Neural progenitor cell (in vitro differentiated cells): Measurements from ENCODE around the gene RSRC2. TPM values are rescaled to one million over a fixed set of nuclear protein-coding genes. Genes with fewer than 3 reads are reported as not detected.
"Not testable (repeated sequence)": the region's sequence is repeated elsewhere in the genome, so short reads cannot be mapped to it uniquely, and the experiment has no call there.

ENCODE experiments used
- DNase-seq: peaks from one replicate; pipeline ENCODE4 v3.0.0-alpha.2; 2016; ENCODE audit warnings: low spot score
- H2AFZ ChIP-seq: fragments of 200-600 bp; sonication (generic); replicated peaks from 2 replicates; pipeline ENCODE4 v1.6.1; 2016; ENCODE audit warnings: antibody characterized with exemption
- H3F3A ChIP-seq: fragments of 200-600 bp; sonication (generic); 2 replicates; pipeline ENCODE4 v1.6.1; 2016; ENCODE audit warnings: antibody characterized with exemption, low read depth
- H3K27ac ChIP-seq: fragments of 200-600 bp; sonication (generic); 2 replicates; pipeline ENCODE4 v1.5.1; 2016; ENCODE audit warnings: mild to moderate bottlenecking
- H3K27me3 ChIP-seq: fragments of 200-600 bp; sonication (generic); 2 replicates; pipeline ENCODE4 v1.6.1; 2016; ENCODE audit warnings: mild to moderate bottlenecking, moderate library complexity
- H3K36me3 ChIP-seq: fragments of 200-600 bp; sonication (generic); 2 replicates; pipeline ENCODE4 v1.5.1; 2016
- H3K4me1 ChIP-seq: fragments of 200-600 bp; sonication (generic); 2 replicates; pipeline ENCODE4 v1.6.1; 2016; ENCODE audit warnings: mixed run types
- H3K4me2 ChIP-seq: fragments of 200-600 bp; sonication (generic); 2 replicates; pipeline ENCODE4 v1.6.1; 2016
- H3K4me3 ChIP-seq: fragments of 200-600 bp; sonication (generic); 2 replicates; pipeline ENCODE4 v1.5.1; 2016
- H3K79me2 ChIP-seq: fragments of 200-600 bp; sonication (generic); 2 replicates; pipeline ENCODE4 v1.6.1; 2016; ENCODE audit warnings: low read depth
- H3K9ac ChIP-seq: fragments of 200-600 bp; sonication (generic); 2 replicates; pipeline ENCODE4 v1.6.1; 2016
- H3K9me3 ChIP-seq: fragments of 200-600 bp; sonication (generic); 2 replicates; pipeline ENCODE4 v1.5.1; 2016; ENCODE audit warnings: low read depth
- H4K20me1 ChIP-seq: fragments of 200-600 bp; sonication (generic); 2 replicates; pipeline ENCODE4 v1.6.1; 2016; ENCODE audit warnings: low read depth
- H3K27ac Mint-ChIP-seq: 3 replicates; pipeline ENCODE4 v1.8.0; 2021; ENCODE audit warnings: mixed read lengths
- H3K27me3 Mint-ChIP-seq: 2 replicates; pipeline ENCODE4 v1.8.0; 2022; ENCODE audit warnings: low read depth, mild to moderate bottlenecking, inconsistent platforms, moderate library complexity, mixed read lengths; ENCODE audit not compliant: insufficient read depth
- H3K36me3 Mint-ChIP-seq: 3 replicates; pipeline ENCODE4 v1.8.0; 2021; ENCODE audit warnings: mixed read lengths
- H3K4me1 Mint-ChIP-seq: 3 replicates; pipeline ENCODE4 v1.8.0; 2021; ENCODE audit warnings: mixed read lengths
- H3K4me3 Mint-ChIP-seq: 3 replicates; pipeline ENCODE4 v1.8.0; 2021; ENCODE audit warnings: mild to moderate bottlenecking, moderate library complexity, mixed read lengths
- H3K9me3 Mint-ChIP-seq: 3 replicates; pipeline ENCODE4 v1.8.0; 2020; ENCODE audit warnings: mixed read lengths
- EZH2 ChIP-seq: fragments of 200-600 bp; sonication (generic); IDR thresholded peaks from 2 replicates; pipeline ENCODE4 v1.6.1; 2017; ENCODE audit warnings: antibody characterized with exemption, mild to moderate bottlenecking, moderate library complexity
- EZH2phosphoT487 ChIP-seq: fragments of 200-600 bp; sonication (generic); IDR thresholded peaks from 2 replicates; pipeline ENCODE4 v1.6.1; 2017; ENCODE audit warnings: antibody characterized with exemption
- total RNA-seq: library from RNA; depleted of rRNA; stranded (reverse); fragments of >200 nt; gene quantifications from 2 replicates; pipeline ENCODE4 v1.2.3, GENCODE V29; 2015; ENCODE audit warnings: low replicate concordance
- TF ChIP-seq, protein P1 (sequence below): fragments of 200-600 bp; sonication (generic); IDR thresholded peaks from 2 replicates; pipeline ENCODE4 v1.5.1; 2017; ENCODE audit warnings: antibody characterized with exemption, mild to moderate bottlenecking

The RSRC2 gene
- total RNA-seq, 1 donor from 2014 or later = 248 TPM

DNA sequence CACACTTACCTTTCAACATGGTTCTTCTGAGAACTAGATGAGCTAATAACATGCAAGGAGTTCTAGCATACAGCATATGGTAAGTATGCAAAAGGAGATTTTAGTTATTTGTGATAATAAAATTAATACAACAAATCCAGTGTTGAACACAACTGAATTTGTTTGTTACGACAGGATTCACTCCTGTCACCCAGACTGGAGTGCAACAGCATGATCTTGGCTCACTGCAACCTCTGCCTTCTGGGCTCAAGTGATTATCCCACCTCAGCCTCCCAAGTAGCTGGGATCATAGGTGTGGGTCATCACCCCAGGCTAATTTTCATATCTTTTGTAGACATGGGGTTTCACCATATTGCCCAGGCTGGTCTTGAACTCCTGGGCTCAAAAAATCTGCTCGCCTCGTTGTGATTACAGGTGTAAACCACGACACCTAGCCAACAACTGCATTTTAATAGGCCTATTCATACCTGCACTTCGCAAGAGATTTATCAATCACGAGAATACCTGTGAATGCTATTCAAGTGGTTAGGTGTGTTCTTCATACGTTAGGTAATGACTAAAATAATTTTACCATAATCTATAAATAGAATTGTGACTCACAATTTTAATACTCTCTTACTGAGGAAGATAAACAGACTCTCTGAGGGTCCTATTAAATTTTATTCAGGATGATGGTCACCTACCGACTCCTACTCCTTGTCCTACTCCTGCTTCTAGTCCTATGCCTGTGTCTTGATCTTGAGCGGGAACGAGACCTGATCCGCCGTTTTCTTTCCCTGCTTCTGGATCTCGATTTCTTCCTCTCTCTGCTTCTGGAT lies 10.0 kb downstream of the RSRC2 start:
- no peak for TF ChIP-seq EZH2
- no peak for TF ChIP-seq EZH2phosphoT487
- TF ChIP-seq, protein P1, sequence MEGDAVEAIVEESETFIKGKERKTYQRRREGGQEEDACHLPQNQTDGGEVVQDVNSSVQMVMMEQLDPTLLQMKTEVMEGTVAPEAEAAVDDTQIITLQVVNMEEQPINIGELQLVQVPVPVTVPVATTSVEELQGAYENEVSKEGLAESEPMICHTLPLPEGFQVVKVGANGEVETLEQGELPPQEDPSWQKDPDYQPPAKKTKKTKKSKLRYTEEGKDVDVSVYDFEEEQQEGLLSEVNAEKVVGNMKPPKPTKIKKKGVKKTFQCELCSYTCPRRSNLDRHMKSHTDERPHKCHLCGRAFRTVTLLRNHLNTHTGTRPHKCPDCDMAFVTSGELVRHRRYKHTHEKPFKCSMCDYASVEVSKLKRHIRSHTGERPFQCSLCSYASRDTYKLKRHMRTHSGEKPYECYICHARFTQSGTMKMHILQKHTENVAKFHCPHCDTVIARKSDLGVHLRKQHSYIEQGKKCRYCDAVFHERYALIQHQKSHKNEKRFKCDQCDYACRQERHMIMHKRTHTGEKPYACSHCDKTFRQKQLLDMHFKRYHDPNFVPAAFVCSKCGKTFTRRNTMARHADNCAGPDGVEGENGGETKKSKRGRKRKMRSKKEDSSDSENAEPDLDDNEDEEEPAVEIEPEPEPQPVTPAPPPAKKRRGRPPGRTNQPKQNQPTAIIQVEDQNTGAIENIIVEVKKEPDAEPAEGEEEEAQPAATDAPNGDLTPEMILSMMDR = no peak
- no peak overlapping the region for H3K9ac ChIP-seq
- H3K79me2 ChIP-seq = peaks cover 99% of the 10 kb centered on the region
- H3K9me3 Mint-ChIP-seq = no peaks in the 10 kb centered on the region
- no peak overlapping the region for H2AFZ ChIP-seq
- H4K20me1 ChIP-seq = peaks cover 88% of the 10 kb centered on the region
- H3K4me2 ChIP-seq = no peak overlapping the region
- DNase-seq = no peak
- H3K27me3 Mint-ChIP-seq = peaks cover 5% of the 10 kb centered on the region
- no peak overlapping the region for H3K4me3 ChIP-seq
- H3K4me3 Mint-ChIP-seq = no peak overlapping the region
- peaks cover 91% of the 10 kb centered on the region for H3F3A ChIP-seq
- H3K9me3 ChIP-seq = no peaks in the 10 kb centered on the region
- H3K36me3 ChIP-seq = peaks cover 89% of the 10 kb centered on the region
- H3K27ac Mint-ChIP-seq = no peak overlapping the region
- no peaks in the 10 kb centered on the region for H3K4me1 Mint-ChIP-seq
- peaks cover 50% of the 10 kb centered on the region for H3K36me3 Mint-ChIP-seq
- no peaks in the 10 kb centered on the region for H3K4me1 ChIP-seq
- no peaks in the 10 kb centered on the region for H3K27me3 ChIP-seq
- no peak overlapping the region for H3K27ac ChIP-seq

DNA sequence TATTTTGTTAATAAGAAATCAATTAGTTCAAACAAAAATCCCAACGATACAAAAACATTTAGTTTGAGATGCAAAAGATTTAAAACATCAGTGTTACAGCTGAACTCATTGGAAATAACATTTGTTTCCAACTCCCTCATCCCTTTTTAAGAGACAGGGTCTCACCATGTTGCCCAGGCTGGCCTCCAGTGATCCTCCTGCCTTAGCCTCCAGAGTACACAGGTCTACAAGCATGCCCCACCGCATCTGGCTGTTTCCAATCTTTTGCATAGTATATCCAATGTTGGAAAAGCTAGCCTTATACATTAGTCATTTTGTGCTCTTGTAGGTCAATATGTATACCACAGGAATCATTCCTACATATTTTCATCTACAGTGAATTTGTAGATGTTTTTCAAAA lies 11.5 kb downstream of the RSRC2 start:
- H2AFZ ChIP-seq = no peak overlapping the region
- no peaks in the 10 kb centered on the region for H3K4me1 ChIP-seq
- Mint-ChIP-seq H3K27ac (no peak overlapping the region), H3K4me3 (no peak overlapping the region), H3K9me3 (no peaks in the 10 kb centered on the region), H3K4me1 (no peaks in the 10 kb centered on the region), H3K36me3 (peaks cover 50% of the 10 kb centered on the region), H3K27me3 (peaks cover 6% of the 10 kb centered on the region)
- peaks cover 83% of the 10 kb centered on the region for H4K20me1 ChIP-seq
- no peak overlapping the region for H3K27ac ChIP-seq
- H3K9ac ChIP-seq = no peak overlapping the region
- no peaks in the 10 kb centered on the region for H3K27me3 ChIP-seq
- H3K9me3 ChIP-seq = no peaks in the 10 kb centered on the region
- no peak for DNase-seq
- no peak overlapping the region for H3K4me2 ChIP-seq
- TF ChIP-seq EZH2phosphoT487 (no peak), EZH2 (no peak)
- TF ChIP-seq, protein P1 = no peak
- H3F3A ChIP-seq = peaks cover 89% of the 10 kb centered on the region
- H3K79me2 ChIP-seq = peaks cover 99% of the 10 kb centered on the region
- peaks cover 83% of the 10 kb centered on the region for H3K36me3 ChIP-seq
- no peak overlapping the region for H3K4me3 ChIP-seq

DNA sequence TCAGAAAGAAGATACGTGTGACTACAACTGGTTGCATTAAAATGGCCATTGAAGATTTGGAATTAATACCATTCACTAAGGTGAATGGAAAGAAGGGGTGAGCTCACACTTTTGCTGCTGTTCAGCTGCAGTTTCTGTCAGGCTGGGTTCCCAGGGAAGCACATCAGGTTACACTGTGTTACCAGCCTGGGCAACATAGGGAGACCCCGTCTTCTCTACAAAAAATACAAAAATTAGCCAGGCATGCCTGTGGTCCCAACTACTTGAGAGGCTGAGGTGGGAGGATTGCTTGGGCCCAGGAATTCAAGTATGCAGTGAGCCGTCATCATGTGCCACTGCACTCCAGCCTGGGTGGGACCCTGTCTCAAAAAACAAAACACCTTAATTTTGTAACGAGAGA lies 13.1 kb downstream of the RSRC2 start:
- Histone ChIP-seq H3F3A (peaks cover 83% of the 10 kb centered on the region), H2AFZ (no peak overlapping the region), H3K9ac (no peak overlapping the region), H3K36me3 (peaks cover 74% of the 10 kb centered on the region), H3K4me3 (no peak overlapping the region), H4K20me1 (peaks cover 74% of the 10 kb centered on the region), H3K4me1 (no peaks in the 10 kb centered on the region), H3K4me2 (no peak overlapping the region), H3K27ac (no peak overlapping the region), H3K27me3 (no peaks in the 10 kb centered on the region), H3K79me2 (peaks cover 99% of the 10 kb centered on the region), H3K9me3 (no peaks in the 10 kb centered on the region)
- DNase-seq = no peak
- no peak overlapping the region for H3K4me3 Mint-ChIP-seq
- H3K27me3 Mint-ChIP-seq = peaks cover 6% of the 10 kb centered on the region
- peaks cover 48% of the 10 kb centered on the region for H3K36me3 Mint-ChIP-seq
- no peaks in the 10 kb centered on the region for H3K9me3 Mint-ChIP-seq
- TF ChIP-seq EZH2phosphoT487 (no peak), EZH2 (no peak)
- TF ChIP-seq, protein P1 = no peak
- H3K27ac Mint-ChIP-seq = no peak overlapping the region
- no peaks in the 10 kb centered on the region for H3K4me1 Mint-ChIP-seq

DNA sequence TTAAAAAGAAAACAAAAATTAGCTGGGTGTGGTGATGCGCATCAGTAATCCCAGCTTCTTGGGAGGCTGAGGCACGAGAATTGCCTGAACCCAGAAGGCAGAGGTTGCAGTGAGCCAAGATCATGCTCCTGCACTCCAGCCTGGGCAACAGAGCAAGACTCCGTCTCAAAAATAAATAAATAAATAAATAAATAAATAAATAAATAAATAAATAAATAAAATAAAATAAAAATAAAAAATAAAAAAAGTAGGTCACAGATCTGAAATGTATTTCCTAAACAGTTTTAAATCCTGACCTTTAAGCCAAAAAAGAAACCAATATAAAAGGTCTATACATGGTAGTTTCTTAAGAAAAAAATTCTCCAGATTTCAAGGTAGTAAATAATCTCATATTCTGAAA lies 13.7 kb downstream of the RSRC2 start:
- H3F3A ChIP-seq = peaks cover 84% of the 10 kb centered on the region
- not testable (repeated sequence) for H3K27ac Mint-ChIP-seq, H3K4me1 Mint-ChIP-seq, H3K4me1 ChIP-seq, H3K9me3 Mint-ChIP-seq, H3K9me3 ChIP-seq, H3K4me3 ChIP-seq, H3K27me3 ChIP-seq, H3K9ac ChIP-seq, H3K4me3 Mint-ChIP-seq, H2AFZ ChIP-seq, H3K27ac ChIP-seq, H3K27me3 Mint-ChIP-seq, DNase-seq, H3K4me2 ChIP-seq
- H3K36me3 ChIP-seq = peaks cover 76% of the 10 kb centered on the region
- H3K79me2 ChIP-seq = peaks cover 99% of the 10 kb centered on the region
- peaks cover 49% of the 10 kb centered on the region for H3K36me3 Mint-ChIP-seq
- peaks cover 67% of the 10 kb centered on the region for H4K20me1 ChIP-seq
